ENCODE measurements around the gene HOXA10. TPM values are rescaled to one million over a fixed set of nuclear protein-coding genes. Genes with fewer than 3 reads are reported as not detected.

The HOXA10 gene
- polyA plus RNA-seq, 3 donors: 0.09 to 3.2 (median 0.33) TPM

DNA sequence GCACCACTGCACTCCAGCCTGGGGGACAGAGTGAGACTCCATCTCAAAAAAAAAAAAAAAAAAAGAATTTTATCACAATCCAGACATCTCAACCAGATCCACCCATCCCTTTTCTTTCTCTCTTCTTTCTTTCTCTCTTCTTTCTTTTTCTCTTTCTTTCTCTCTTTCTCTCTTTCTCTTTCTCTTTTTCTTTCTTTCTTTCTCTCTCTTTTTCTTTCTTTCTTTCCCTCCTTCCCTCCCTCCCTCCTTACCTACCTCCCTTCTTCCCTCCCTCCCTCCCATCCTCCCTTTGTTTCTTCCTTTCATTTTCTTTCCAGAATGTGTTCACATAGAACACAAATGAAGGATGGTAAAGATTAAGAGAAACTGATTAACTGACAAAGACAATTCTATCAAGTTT lies 43.8 kb upstream of the HOXA10 start:
- H3K27me3 Mint-ChIP-seq (ENCODE audit: low read depth in 3 of 3): peaks cover 90 to 98% (median 94%) of the 10 kb centered on the region in 3 donors

DNA sequence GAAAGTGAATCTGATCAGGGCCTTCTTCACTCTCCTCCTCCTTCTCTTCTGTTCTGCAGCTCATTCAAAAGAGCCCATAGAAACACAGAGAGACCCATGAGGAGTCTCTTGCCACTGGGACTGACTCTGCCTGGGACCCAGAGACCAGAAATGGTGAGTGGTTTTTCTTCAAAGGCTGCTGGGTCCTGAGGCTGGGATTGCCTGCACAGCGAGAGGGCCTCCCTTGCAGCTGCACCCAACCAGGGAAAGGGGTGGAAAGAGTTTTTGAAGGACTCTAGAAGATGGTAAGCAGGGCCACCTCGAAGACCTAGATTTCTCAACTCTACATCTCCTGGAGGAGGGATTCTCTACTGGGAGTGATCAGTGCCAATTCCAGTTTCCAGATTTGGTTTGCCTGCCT lies 41.2 kb upstream of the HOXA10 start:
- H3K36me3 Mint-ChIP-seq: peaks cover 4 to 8% of the 10 kb centered on the region in 2 donors
- Histone ChIP-seq H3K79me2 (ENCODE audit: insufficient read depth, low read length) (no peaks in the 10 kb centered on the region), H4K20me1 (ENCODE audit: insufficient read depth, low read length) (no peaks in the 10 kb centered on the region), H3K4me2 (replicated peaks; ENCODE audit: extremely low read depth, low read length, poor library complexity, severe bottlenecking) (no peak overlapping the region), H3K36me3 (replicated peaks in 1 of 2; ENCODE audit: control insufficient read depth in 1 of 2, insufficient read depth in 2 of 2, low read length in 2 of 2) (no peaks in the 10 kb centered on the region), H3K4me3 (replicated peaks in 1 of 3; ENCODE audit: low read depth in 2 of 3, low read length in 3 of 3) (no peak overlapping the region), H3K27me3 (ENCODE audit: control insufficient read depth in 2 of 2, insufficient read depth in 2 of 2, low read length in 2 of 2) (peaks cover 89 to 98% of the 10 kb centered on the region in 2 donors), H3K9me3 (replicated peaks in 1 of 2; ENCODE audit: control insufficient read depth in 1 of 2, insufficient read depth in 1 of 2, low read length in 2 of 2) (peaks cover 4 to 15% of the 10 kb centered on the region in 2 donors), H3K9ac (ENCODE audit: insufficient read depth, low read length, poor library complexity, severe bottlenecking) (no peak overlapping the region), H3K27ac (ENCODE audit: low read depth in 1 of 2, low read length in 2 of 2) (no peak overlapping the region), H3K4me1 (ENCODE audit: control insufficient read depth in 1 of 2, insufficient read depth in 2 of 2, low read length in 2 of 2) (peaks cover 6 to 14% of the 10 kb centered on the region in 2 donors), H2AFZ (ENCODE audit: insufficient read depth, low read depth, low read length, poor library complexity, severe bottlenecking) (no peak overlapping the region)
- TF ChIP-seq, protein P1, sequence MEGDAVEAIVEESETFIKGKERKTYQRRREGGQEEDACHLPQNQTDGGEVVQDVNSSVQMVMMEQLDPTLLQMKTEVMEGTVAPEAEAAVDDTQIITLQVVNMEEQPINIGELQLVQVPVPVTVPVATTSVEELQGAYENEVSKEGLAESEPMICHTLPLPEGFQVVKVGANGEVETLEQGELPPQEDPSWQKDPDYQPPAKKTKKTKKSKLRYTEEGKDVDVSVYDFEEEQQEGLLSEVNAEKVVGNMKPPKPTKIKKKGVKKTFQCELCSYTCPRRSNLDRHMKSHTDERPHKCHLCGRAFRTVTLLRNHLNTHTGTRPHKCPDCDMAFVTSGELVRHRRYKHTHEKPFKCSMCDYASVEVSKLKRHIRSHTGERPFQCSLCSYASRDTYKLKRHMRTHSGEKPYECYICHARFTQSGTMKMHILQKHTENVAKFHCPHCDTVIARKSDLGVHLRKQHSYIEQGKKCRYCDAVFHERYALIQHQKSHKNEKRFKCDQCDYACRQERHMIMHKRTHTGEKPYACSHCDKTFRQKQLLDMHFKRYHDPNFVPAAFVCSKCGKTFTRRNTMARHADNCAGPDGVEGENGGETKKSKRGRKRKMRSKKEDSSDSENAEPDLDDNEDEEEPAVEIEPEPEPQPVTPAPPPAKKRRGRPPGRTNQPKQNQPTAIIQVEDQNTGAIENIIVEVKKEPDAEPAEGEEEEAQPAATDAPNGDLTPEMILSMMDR (IDR thresholded peaks at IDR 0.05): no peak
- H3K27ac Mint-ChIP-seq: peak overlapping the region in 1 of 7 donors; percentile 61
- H3K4me3 Mint-ChIP-seq: no peak overlapping the region
- peaks cover 17% of the 10 kb centered on the region for H3K4me1 Mint-ChIP-seq
- H3K9me3 Mint-ChIP-seq: peaks cover 0 to 27% (median 5%) of the 10 kb centered on the region in 7 donors
- WGBS (ENCODE audit: insufficient coverage): no CpG with 5 or more reads among the region's 2 CpGs
- intact Hi-C loops (cut with micrococcal nuclease): loop anchor here in 1 of 2 donors (10.0 kb wide), 1 partner anchor 709 kb away; no protein-coding TSS in a partner anchor
- peaks cover 94 to 98% (median 96%) of the 10 kb centered on the region in 3 donors for H3K27me3 Mint-ChIP-seq (ENCODE audit: low read depth in 3 of 3)
- DNase-seq: no peak

More for the DNA sequence above, 43.8 kb upstream of the HOXA10 start:
- H3K4me1 Mint-ChIP-seq: peaks cover 6% of the 10 kb centered on the region
- Histone ChIP-seq H3K9me3 (replicated peaks in 1 of 2; ENCODE audit: control insufficient read depth in 1 of 2, insufficient read depth in 1 of 2, low read length in 2 of 2) (peaks cover 0 to 14% of the 10 kb centered on the region in 2 donors), H3K79me2 (ENCODE audit: insufficient read depth, low read length) (no peaks in the 10 kb centered on the region), H3K4me2 (replicated peaks; ENCODE audit: extremely low read depth, low read length, poor library complexity, severe bottlenecking) (no peak overlapping the region), H3K4me1 (ENCODE audit: control insufficient read depth in 1 of 2, insufficient read depth in 2 of 2, low read length in 2 of 2) (peaks cover 3 to 12% of the 10 kb centered on the region in 2 donors), H3K4me3 (replicated peaks in 1 of 3; ENCODE audit: low read depth in 2 of 3, low read length in 3 of 3) (no peak overlapping the region), H4K20me1 (ENCODE audit: insufficient read depth, low read length) (no peaks in the 10 kb centered on the region), H3K36me3 (replicated peaks in 1 of 2; ENCODE audit: control insufficient read depth in 1 of 2, insufficient read depth in 2 of 2, low read length in 2 of 2) (no peaks in the 10 kb centered on the region), H3K27ac (ENCODE audit: low read depth in 1 of 2, low read length in 2 of 2) (no peak overlapping the region), H3K9ac (ENCODE audit: insufficient read depth, low read length, poor library complexity, severe bottlenecking) (no peak overlapping the region), H2AFZ (ENCODE audit: insufficient read depth, low read depth, low read length, poor library complexity, severe bottlenecking) (no peak overlapping the region), H3K27me3 (ENCODE audit: control insufficient read depth in 2 of 2, insufficient read depth in 2 of 2, low read length in 2 of 2) (peaks cover 89 to 98% of the 10 kb centered on the region in 2 donors)
- intact Hi-C loops (cut with micrococcal nuclease): loop anchor here in 1 of 2 donors (10.0 kb wide), 1 partner anchor 707 kb away; no protein-coding TSS in a partner anchor
- peaks cover 0 to 19% (median 4%) of the 10 kb centered on the region in 7 donors for H3K9me3 Mint-ChIP-seq
- no peak overlapping the region for H3K27ac Mint-ChIP-seq
- TF ChIP-seq, protein P1 (IDR thresholded peaks at IDR 0.05): no peak
- peaks cover 0 to 8% of the 10 kb centered on the region in 2 donors for H3K36me3 Mint-ChIP-seq
- H3K4me3 Mint-ChIP-seq: peak overlapping the region in 1 of 2 donors; percentile 73
- no peak for DNase-seq

Measured in CD14-positive monocyte (primary cell).